Thyroid gland (tissue), 4 donors: ENCODE data around the gene CTDSPL. TPM values are rescaled to one million over a fixed set of nuclear protein-coding genes. Genes with fewer than 3 reads are reported as not detected.
A peak's percentile ranks its signal among the peaks of the same experiment; 100 is the strongest.

Experiments
- DNase-seq, 2 donors: peaks; one replicate each; pipeline ENCODE4 v3.0.0-alpha.2; 2019
- H3K27ac ChIP-seq, 3 donors: fragments of 200-600 bp; sonication (generic); 1 replicate in 2 of 3; 2 replicates in 1 of 3; pipeline ENCODE4 v1.5.1; 2016 to 2019; ENCODE audit warnings: mild to moderate bottlenecking in 1 of 3, moderate library complexity in 1 of 3
- H3K27me3 ChIP-seq: fragments of 200-600 bp; sonication (generic); one replicate; pipeline ENCODE4 v1.5.1; 2019
- H3K36me3 ChIP-seq, 2 donors: fragments of 200-600 bp; sonication (generic); one replicate each; pipeline ENCODE4 v1.5.1; 2016 to 2019
- H3K4me1 ChIP-seq, 2 donors: fragments of 200-600 bp; sonication (generic); one replicate each; pipeline ENCODE4 v1.5.1; 2017 to 2019
- H3K4me3 ChIP-seq, 3 donors: fragments of 200-600 bp; sonication (generic); replicated peaks in 1 of 3; 1 replicate in 2 of 3; 2 replicates in 1 of 3; pipeline ENCODE4 v1.5.1; 2016; ENCODE audit warnings: mild to moderate bottlenecking in 1 of 3
- H3K9me3 ChIP-seq: fragments of 200-600 bp; sonication (generic); one replicate; pipeline ENCODE4 v1.5.1; 2017
- POLR2A ChIP-seq, 2 donors: fragments of 450-650 bp; IDR thresholded peaks; one replicate each; pipeline ENCODE4 v1.6.1; 2017; ENCODE audit warnings: antibody characterized with exemption in 2 of 2, mild to moderate bottlenecking in 2 of 2, moderate library complexity in 1 of 2
- WGBS, 2 donors: methylation state at CpG; one replicate each; pipeline ENCODE4 v1.1.5; 2017; 5-methylcytosine and 5-hydroxymethylcytosine counted together
- intact Hi-C: fragments of 100-400 bp; cut with DNase I; formaldehyde crosslinking; loops from one replicate; pipeline ENCODE4 v1.15.1; 2023
- total RNA-seq, 4 donors: library from RNA; depleted of rRNA; stranded (reverse); fragments of >200 nt; gene quantifications; one replicate each; pipeline ENCODE4 v1.2.3, GENCODE V29; 2016
- TF ChIP-seq, protein P1 (sequence below), 6 experiments: fragments of 200-600 bp in 3 of 6; fragments of 450-650 bp in 3 of 6; sonication (generic) in 3 of 6; IDR thresholded peaks; one replicate each; pipeline ENCODE4 v1.5.1; 2016 to 2019; ENCODE audit warnings: antibody characterized with exemption in 6 of 6, mild to moderate bottlenecking in 2 of 6, inconsistent platforms in 1 of 6, moderate library complexity in 1 of 6

Gene CTDSPL
- total RNA-seq, 4 donors from 2014 or later, result 23.6 to 37.9 (median 29.8) TPM

DNA sequence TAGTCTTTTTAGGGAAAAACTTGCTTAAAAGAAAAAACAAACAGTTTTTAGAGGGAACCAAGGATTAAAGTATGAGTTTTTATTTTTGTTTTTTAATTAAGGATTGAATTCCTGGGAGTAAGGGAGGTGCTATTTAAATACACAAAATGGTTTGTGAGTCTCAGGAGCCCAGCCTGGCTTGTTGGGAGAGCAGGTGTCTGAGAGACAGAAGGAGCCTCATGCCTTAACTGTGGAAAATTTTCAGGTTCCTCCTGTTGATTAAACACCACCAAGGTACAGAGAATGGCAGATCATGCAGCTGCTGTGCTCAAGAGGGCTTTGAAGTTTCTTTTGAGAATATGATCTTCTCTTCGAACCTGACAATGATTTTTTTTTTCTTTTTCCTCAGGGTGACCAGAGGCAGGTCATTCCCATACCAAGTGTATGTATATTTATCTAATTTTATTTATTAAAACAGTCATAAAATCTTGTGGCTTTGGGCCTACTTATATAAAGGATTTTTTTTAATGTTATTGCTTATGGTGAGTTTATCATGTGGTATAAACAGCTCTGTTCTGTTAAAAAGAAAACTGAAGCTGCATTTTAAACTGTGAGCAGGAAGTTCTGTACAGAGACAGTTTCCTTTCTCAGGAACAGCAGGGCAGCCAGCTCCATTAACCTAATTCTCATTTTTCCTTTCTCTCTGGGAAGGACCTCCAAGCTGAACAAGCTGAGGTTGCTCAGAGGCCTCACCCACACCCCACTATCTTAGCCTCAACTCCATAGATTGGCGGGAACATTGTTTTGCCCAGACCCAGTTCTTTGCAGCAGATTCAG is 95.3 kb downstream of the CTDSPL start:
- no peaks in the 10 kb centered on the region for H3K4me1 ChIP-seq
- WGBS, 2 donors, result 65 to 74% methylated on average over 2 of the region's 2 CpGs
- no peaks in the 10 kb centered on the region for H3K36me3 ChIP-seq
- no peak overlapping the region for H3K4me3 ChIP-seq
- no peaks in the 10 kb centered on the region for H3K27me3 ChIP-seq
- no peak for TF ChIP-seq POLR2A (IDR thresholded peaks at IDR 0.05)
- TF ChIP-seq, protein P1, sequence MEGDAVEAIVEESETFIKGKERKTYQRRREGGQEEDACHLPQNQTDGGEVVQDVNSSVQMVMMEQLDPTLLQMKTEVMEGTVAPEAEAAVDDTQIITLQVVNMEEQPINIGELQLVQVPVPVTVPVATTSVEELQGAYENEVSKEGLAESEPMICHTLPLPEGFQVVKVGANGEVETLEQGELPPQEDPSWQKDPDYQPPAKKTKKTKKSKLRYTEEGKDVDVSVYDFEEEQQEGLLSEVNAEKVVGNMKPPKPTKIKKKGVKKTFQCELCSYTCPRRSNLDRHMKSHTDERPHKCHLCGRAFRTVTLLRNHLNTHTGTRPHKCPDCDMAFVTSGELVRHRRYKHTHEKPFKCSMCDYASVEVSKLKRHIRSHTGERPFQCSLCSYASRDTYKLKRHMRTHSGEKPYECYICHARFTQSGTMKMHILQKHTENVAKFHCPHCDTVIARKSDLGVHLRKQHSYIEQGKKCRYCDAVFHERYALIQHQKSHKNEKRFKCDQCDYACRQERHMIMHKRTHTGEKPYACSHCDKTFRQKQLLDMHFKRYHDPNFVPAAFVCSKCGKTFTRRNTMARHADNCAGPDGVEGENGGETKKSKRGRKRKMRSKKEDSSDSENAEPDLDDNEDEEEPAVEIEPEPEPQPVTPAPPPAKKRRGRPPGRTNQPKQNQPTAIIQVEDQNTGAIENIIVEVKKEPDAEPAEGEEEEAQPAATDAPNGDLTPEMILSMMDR (IDR thresholded peaks at IDR 0.05), result no peak
- intact Hi-C loops, result no loop called here
- H3K9me3 ChIP-seq, result no peaks in the 10 kb centered on the region
- DNase-seq, result no peak
- H3K27ac ChIP-seq, result peak overlapping the region in 2 of 3 donors; percentile 20 to 68

DNA sequence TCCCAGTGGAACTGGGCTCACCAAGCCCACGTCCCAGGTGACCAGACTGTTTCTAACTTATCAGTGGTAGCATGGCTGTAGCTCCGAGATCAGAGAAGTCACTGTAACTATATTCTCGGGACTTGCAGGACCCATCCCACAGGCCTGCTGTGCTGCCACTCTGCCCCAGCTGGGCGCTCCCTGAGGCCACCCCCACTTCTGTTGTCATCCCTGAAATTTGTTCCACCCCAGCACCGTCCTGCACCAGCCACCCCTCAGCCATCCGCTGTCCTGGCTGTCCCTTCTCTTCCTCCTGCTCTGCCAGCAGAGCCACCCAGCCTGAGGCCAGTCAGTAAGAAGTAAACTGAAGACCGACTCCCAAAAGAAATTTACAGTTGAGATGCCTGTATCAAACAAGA is 95.9 kb downstream of the CTDSPL start:
- no peak for DNase-seq
- Histone ChIP-seq H3K4me1 (no peaks in the 10 kb centered on the region), H3K4me3 (no peak overlapping the region), H3K36me3 (no peaks in the 10 kb centered on the region), H3K9me3 (no peaks in the 10 kb centered on the region), H3K27ac (peak overlapping the region in 2 of 3 donors; percentile 20 to 68), H3K27me3 (no peaks in the 10 kb centered on the region)
- TF ChIP-seq, protein P1 (IDR thresholded peaks at IDR 0.05), result no peak
- no peak for TF ChIP-seq POLR2A (IDR thresholded peaks at IDR 0.05)
- 82 to 89% methylated on average over 7 of the region's 7 CpGs for WGBS, 2 donors
- intact Hi-C loops, result no loop called here

DNA sequence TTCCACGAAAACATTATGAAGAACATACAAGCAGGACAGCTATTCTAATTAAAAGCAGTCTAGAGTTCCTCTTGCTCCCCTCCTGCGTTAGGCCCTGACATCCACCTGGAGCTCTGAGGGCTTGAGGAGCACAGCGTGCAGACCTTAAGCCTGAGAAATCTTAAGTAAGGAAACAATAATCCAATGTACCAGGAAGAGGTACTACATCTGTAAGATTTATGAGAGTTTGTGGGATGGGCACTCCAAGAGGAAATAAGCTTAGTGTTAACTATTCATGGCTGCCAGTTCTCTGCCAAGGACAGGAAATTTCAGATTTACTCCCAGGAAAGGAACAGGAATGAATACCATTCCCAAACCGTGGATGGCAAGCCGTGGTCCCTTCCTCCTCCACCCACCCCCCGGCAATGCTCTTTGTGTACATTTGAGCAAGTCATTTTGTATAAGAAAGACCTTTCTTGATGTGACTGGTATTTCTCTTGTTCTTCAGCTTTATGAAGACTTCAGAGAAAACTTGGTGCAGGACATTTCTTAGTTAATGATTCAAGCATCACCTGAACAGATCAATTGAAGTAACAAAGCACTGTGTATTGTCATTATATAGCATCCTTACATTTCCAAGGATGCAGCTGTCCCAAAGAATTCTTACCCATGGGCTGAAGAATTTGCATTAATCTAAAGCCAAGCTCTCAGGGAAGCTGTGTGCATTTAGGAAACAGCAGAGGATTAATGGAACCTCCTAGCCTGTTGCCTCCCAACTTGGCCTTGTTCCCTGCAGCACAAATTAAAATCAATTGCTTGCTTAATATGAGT is 100.1 kb downstream of the CTDSPL start:
- Histone ChIP-seq H3K27ac (no peak overlapping the region), H3K36me3 (no peaks in the 10 kb centered on the region), H3K4me1 (no peaks in the 10 kb centered on the region), H3K4me3 (no peak overlapping the region), H3K27me3 (no peaks in the 10 kb centered on the region), H3K9me3 (no peaks in the 10 kb centered on the region)
- DNase-seq, result no peak
- 78 to 85% methylated on average over 6 of the region's 6 CpGs for WGBS, 2 donors
- TF ChIP-seq, protein P1 (IDR thresholded peaks at IDR 0.05), result no peak
- no peak for TF ChIP-seq POLR2A (IDR thresholded peaks at IDR 0.05)
- intact Hi-C loops, result no loop called here

DNA sequence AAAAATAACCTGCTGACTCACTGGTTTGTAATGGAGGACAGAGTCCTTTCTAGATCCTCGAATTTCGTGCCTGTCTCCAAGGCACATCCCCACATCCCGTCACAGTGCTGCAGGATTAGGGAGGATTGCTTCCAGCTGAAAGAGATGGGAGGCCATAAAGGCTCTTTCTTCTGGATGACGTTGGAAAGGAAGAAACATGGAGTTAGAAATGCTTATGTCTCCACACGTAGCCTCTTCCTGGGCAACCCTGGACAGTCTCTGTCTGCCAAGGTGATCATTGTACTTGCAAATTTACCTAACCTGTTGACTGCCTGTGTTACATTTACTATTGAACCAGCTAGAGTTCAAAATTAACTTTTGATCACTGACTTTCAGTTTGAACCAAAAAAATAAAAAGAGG is 101.3 kb downstream of the CTDSPL start:
- no peak overlapping the region for H3K4me3 ChIP-seq
- TF ChIP-seq, protein P1 (IDR thresholded peaks at IDR 0.05), result no peak
- no peak for TF ChIP-seq POLR2A (IDR thresholded peaks at IDR 0.05)
- no peaks in the 10 kb centered on the region for H3K36me3 ChIP-seq
- 80% methylated on average over 5 of the region's 5 CpGs for WGBS, 2 donors
- H3K9me3 ChIP-seq, result no peaks in the 10 kb centered on the region
- no peaks in the 10 kb centered on the region for H3K4me1 ChIP-seq
- H3K27ac ChIP-seq, result no peak overlapping the region
- DNase-seq, result no peak
- intact Hi-C loops, result no loop called here
- H3K27me3 ChIP-seq, result no peaks in the 10 kb centered on the region

DNA sequence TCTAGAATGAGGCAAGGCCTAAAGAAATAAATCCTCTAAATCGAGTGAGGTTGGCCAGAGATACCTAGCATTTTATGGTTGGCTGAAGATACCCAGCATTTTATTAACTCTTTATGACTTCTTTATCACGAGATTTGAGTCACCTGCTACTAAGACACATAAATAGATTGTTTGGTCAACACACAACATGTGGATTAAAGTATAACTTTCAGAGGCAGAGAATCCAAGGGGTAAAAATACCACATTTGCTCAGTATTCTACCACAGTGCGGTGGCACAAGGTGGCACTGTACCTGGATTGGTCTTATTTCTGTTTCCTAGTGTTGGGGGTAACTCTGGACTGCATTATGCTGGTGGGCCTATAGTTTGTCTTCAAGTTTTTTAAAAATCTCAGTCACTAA is 102.0 kb downstream of the CTDSPL start:
- intact Hi-C loops, result no loop called here
- no peak for TF ChIP-seq POLR2A (IDR thresholded peaks at IDR 0.05)
- TF ChIP-seq, protein P1 (IDR thresholded peaks at IDR 0.05), result no peak
- no peaks in the 10 kb centered on the region for H3K4me1 ChIP-seq
- no peaks in the 10 kb centered on the region for H3K9me3 ChIP-seq
- no peaks in the 10 kb centered on the region for H3K27me3 ChIP-seq
- DNase-seq, result no peak
- no peaks in the 10 kb centered on the region for H3K36me3 ChIP-seq
- no peak overlapping the region for H3K27ac ChIP-seq
- WGBS, 2 donors, result 83 to 88% methylated on average over 3 of the region's 3 CpGs
- no peak overlapping the region for H3K4me3 ChIP-seq
